ENCODE results near the gene DLG2.

DNA sequence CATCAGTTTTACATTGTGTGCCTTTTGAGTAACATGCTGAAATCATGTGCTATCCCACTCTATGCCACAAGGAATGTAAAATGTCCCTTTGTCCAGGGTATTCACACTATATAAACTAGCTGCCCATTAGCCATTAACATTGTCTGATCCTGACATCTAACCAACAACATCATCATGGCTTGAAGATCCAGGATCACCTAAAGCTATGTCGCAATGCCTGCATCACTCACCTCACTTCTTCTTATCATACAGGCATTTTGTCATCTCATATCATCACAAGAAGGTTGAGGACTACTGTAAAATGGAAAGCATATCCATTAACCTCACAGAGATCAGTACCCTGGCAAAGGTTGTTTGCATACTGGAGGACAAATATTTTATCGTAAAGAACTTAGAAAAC lies 742.3 kb downstream of the DLG2 start:
- TF ChIP-seq GABPB1 (CRISPR knock-in tag; IDR thresholded peaks at IDR 0.05) (no peak), NR3C1 (CRISPR knock-in tag; conservative IDR thresholded peaks at IDR 0.05; ENCODE audit: low read depth) (no peak), NFYB (CRISPR knock-in tag; conservative IDR thresholded peaks at IDR 0.05; ENCODE audit: low read depth) (no peak), TEAD4 (CRISPR knock-in tag; IDR thresholded peaks at IDR 0.05) (no peak), NR1H2 (CRISPR knock-in tag; IDR thresholded peaks at IDR 0.05) (no peak), ZNF423 (CRISPR knock-in tag; IDR thresholded peaks at IDR 0.05) (no peak), ELF4 (CRISPR knock-in tag; IDR thresholded peaks at IDR 0.05; ENCODE audit: low read depth) (no peak)
- TF ChIP-seq, protein P1, sequence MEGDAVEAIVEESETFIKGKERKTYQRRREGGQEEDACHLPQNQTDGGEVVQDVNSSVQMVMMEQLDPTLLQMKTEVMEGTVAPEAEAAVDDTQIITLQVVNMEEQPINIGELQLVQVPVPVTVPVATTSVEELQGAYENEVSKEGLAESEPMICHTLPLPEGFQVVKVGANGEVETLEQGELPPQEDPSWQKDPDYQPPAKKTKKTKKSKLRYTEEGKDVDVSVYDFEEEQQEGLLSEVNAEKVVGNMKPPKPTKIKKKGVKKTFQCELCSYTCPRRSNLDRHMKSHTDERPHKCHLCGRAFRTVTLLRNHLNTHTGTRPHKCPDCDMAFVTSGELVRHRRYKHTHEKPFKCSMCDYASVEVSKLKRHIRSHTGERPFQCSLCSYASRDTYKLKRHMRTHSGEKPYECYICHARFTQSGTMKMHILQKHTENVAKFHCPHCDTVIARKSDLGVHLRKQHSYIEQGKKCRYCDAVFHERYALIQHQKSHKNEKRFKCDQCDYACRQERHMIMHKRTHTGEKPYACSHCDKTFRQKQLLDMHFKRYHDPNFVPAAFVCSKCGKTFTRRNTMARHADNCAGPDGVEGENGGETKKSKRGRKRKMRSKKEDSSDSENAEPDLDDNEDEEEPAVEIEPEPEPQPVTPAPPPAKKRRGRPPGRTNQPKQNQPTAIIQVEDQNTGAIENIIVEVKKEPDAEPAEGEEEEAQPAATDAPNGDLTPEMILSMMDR (IDR thresholded peaks at IDR 0.05): no peak
- TF ChIP-seq, protein P2, sequence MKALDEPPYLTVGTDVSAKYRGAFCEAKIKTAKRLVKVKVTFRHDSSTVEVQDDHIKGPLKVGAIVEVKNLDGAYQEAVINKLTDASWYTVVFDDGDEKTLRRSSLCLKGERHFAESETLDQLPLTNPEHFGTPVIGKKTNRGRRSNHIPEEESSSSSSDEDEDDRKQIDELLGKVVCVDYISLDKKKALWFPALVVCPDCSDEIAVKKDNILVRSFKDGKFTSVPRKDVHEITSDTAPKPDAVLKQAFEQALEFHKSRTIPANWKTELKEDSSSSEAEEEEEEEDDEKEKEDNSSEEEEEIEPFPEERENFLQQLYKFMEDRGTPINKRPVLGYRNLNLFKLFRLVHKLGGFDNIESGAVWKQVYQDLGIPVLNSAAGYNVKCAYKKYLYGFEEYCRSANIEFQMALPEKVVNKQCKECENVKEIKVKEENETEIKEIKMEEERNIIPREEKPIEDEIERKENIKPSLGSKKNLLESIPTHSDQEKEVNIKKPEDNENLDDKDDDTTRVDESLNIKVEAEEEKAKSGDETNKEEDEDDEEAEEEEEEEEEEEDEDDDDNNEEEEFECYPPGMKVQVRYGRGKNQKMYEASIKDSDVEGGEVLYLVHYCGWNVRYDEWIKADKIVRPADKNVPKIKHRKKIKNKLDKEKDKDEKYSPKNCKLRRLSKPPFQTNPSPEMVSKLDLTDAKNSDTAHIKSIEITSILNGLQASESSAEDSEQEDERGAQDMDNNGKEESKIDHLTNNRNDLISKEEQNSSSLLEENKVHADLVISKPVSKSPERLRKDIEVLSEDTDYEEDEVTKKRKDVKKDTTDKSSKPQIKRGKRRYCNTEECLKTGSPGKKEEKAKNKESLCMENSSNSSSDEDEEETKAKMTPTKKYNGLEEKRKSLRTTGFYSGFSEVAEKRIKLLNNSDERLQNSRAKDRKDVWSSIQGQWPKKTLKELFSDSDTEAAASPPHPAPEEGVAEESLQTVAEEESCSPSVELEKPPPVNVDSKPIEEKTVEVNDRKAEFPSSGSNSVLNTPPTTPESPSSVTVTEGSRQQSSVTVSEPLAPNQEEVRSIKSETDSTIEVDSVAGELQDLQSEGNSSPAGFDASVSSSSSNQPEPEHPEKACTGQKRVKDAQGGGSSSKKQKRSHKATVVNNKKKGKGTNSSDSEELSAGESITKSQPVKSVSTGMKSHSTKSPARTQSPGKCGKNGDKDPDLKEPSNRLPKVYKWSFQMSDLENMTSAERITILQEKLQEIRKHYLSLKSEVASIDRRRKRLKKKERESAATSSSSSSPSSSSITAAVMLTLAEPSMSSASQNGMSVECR (CRISPR knock-in tag; IDR thresholded peaks at IDR 0.05; ENCODE audit: borderline replicate concordance): no peak

All from WTC11 (cell line).